Measurements from ENCODE around the gene MEIOSIN.

DNA sequence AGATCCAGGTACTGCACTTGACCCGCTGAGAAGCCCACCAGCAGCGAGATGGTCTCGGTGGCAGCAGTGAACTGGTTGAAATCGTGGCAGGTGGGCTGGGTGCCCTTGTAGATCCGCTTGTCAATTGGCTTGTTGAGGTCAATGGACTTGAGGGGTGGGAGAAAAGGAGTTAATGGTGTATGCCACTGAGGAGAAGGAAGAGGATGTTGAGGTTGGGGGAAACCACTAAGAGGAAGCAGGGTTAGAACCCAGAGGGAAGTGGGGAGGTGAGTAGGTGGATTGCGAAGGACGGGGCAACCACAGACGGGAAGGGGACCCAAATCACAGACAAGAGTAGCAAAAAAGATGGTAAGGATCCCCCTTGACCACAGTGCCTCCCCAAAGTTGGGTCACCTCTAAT is 57.7 kb downstream of the MEIOSIN start:
- TF ChIP-seq, protein P1, sequence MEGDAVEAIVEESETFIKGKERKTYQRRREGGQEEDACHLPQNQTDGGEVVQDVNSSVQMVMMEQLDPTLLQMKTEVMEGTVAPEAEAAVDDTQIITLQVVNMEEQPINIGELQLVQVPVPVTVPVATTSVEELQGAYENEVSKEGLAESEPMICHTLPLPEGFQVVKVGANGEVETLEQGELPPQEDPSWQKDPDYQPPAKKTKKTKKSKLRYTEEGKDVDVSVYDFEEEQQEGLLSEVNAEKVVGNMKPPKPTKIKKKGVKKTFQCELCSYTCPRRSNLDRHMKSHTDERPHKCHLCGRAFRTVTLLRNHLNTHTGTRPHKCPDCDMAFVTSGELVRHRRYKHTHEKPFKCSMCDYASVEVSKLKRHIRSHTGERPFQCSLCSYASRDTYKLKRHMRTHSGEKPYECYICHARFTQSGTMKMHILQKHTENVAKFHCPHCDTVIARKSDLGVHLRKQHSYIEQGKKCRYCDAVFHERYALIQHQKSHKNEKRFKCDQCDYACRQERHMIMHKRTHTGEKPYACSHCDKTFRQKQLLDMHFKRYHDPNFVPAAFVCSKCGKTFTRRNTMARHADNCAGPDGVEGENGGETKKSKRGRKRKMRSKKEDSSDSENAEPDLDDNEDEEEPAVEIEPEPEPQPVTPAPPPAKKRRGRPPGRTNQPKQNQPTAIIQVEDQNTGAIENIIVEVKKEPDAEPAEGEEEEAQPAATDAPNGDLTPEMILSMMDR (conservative IDR thresholded peaks at IDR 0.05) = no peak
- TF ChIP-seq EZH2 (IDR thresholded peaks at IDR 0.05; ENCODE audit: low read depth) = no peak

Measured in PC-9 (cell line).